Nephron (organoid): ENCODE data around the gene DNAH12.

Experiments
- H3K27ac Mint-ChIP-seq, 3 experiments: 2 replicates each; pipeline ENCODE4 v1.8.0; 2020; ENCODE audit warnings: mixed read lengths in 3 of 3, mild to moderate bottlenecking in 2 of 3, moderate library complexity in 1 of 3
- H3K27me3 Mint-ChIP-seq: 2 replicates; pipeline ENCODE4 v1.8.0; 2021; ENCODE audit warnings: low read depth, mild to moderate bottlenecking, moderate library complexity, mixed read lengths
- H3K36me3 Mint-ChIP-seq: 2 replicates; pipeline ENCODE4 v1.8.0; 2020; ENCODE audit warnings: low read depth, mixed read lengths
- H3K4me1 Mint-ChIP-seq: 2 replicates; pipeline ENCODE4 v1.8.0; 2020; ENCODE audit warnings: mixed read lengths
- H3K4me3 Mint-ChIP-seq, 3 experiments: 2 replicates each; pipeline ENCODE4 v1.8.0; 2020; ENCODE audit warnings: mild to moderate bottlenecking in 3 of 3, mixed read lengths in 3 of 3, moderate library complexity in 2 of 3
- H3K9me3 Mint-ChIP-seq: 2 replicates; pipeline ENCODE4 v1.8.0; 2020; ENCODE audit warnings: mixed read lengths
- CTCF ChIP-seq, 3 experiments: fragments of 200-600 bp; sonication (generic); IDR thresholded peaks; one replicate each; pipeline ENCODE4 v1.5.0; 2021; ENCODE audit warnings: antibody characterized with exemption in 3 of 3; ENCODE audit not compliant: unreplicated experiment in 3 of 3

Gene DNAH12

GRCh38 chr3:57292159-57292896 lies 251.8 kb downstream of the DNAH12 start, which contains the start of gene ASB14:
Gene ASB14, minus strand, starts transcription at chr3:57292685. Its CDS starts 652 bp downstream, at chr3:57292033.
- Mint-ChIP-seq H3K36me3 (no peaks in the 10 kb centered on the region), H3K4me3 (no peak within 1 kb of the TSS), H3K4me1 (peaks cover 10% of the 10 kb centered on the region), H3K9me3 (no peaks in the 10 kb centered on the region), H3K27me3 (peaks cover 3% of the 10 kb centered on the region), H3K27ac (no peak within 1 kb of the TSS)
- TF ChIP-seq CTCF (IDR thresholded peaks at IDR 0.05; ENCODE audit: unreplicated experiment in 3 of 3): no peak

GRCh38 chr3:57288403-57288802 lies 255.7 kb downstream of the DNAH12 start:
- Mint-ChIP-seq H3K9me3 (peaks cover 5% of the 10 kb centered on the region), H3K27me3 (peaks cover 3% of the 10 kb centered on the region), H3K36me3 (no peaks in the 10 kb centered on the region), H3K27ac (no peak overlapping the region), H3K4me3 (no peak overlapping the region), H3K4me1 (peaks cover 10% of the 10 kb centered on the region)
- no peak for TF ChIP-seq CTCF (IDR thresholded peaks at IDR 0.05; ENCODE audit: unreplicated experiment in 3 of 3)

DNA sequence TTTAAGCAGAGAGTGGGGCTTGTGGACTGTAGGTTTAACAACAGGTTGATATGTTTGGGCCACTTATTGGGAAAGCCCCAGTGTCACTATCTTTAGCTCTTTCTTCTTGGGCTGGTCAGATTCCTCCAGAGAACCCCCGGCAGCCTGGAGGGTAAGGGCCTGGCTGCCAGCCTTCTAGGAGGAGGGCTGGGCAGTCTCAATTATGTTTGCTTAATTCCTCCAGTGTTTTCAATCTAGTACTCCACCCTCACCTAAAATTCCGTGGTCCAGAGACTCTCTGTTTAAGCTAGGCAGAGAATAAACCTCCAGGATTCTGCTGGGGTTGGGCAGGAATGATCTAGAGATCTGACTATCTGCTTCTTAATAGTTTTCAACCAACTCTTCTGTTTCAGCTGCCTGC lies 256.9 kb downstream of the DNAH12 start:
- H3K36me3 Mint-ChIP-seq: no peaks in the 10 kb centered on the region
- TF ChIP-seq CTCF (IDR thresholded peaks at IDR 0.05; ENCODE audit: unreplicated experiment in 3 of 3): no peak
- H3K27ac Mint-ChIP-seq: no peak overlapping the region
- H3K4me3 Mint-ChIP-seq: no peak overlapping the region
- peaks cover 3% of the 10 kb centered on the region for H3K27me3 Mint-ChIP-seq
- peaks cover 6% of the 10 kb centered on the region for H3K4me1 Mint-ChIP-seq
- peaks cover 5% of the 10 kb centered on the region for H3K9me3 Mint-ChIP-seq

- Mint-ChIP-seq H3K27me3 (no peaks in the 10 kb centered on the region), H3K4me1 (no peaks in the 10 kb centered on the region), H3K27ac (no peak overlapping the region), H3K4me3 (no peak overlapping the region), H3K36me3 (peaks cover 4% of the 10 kb centered on the region), H3K9me3 (peaks cover 8% of the 10 kb centered on the region)
- no peak for TF ChIP-seq CTCF (IDR thresholded peaks at IDR 0.05; ENCODE audit: unreplicated experiment in 3 of 3)
These were observed 260.8 kb downstream of the DNAH12 start for GRCh38 chr3:57283334-57283733.

DNA sequence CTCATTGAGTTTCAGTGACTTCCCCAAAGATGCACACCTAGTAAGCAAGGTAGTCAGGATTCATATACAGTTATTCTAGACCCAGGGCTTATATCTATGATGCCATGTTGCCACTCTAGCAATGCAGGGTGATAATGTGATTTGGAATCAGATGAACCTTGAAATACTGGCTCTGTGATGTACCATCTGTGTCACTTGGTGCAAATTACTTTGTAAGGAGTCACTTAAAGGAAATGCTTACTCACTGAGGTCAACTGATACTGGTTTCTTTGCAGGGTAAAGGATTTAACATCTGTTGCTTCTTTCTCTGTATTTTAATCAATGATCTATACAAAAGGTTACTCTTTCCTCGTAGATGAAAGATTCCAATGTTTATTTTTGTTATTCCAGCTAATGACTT lies 262.4 kb downstream of the DNAH12 start:
- Mint-ChIP-seq H3K4me1 (no peaks in the 10 kb centered on the region), H3K27ac (no peak overlapping the region), H3K27me3 (no peaks in the 10 kb centered on the region), H3K36me3 (peaks cover 8% of the 10 kb centered on the region), H3K9me3 (peaks cover 7% of the 10 kb centered on the region), H3K4me3 (no peak overlapping the region)
- no peak for TF ChIP-seq CTCF (IDR thresholded peaks at IDR 0.05; ENCODE audit: unreplicated experiment in 3 of 3)

- H3K4me3 Mint-ChIP-seq: no peak overlapping the region
- H3K4me1 Mint-ChIP-seq: no peaks in the 10 kb centered on the region
- TF ChIP-seq CTCF (IDR thresholded peaks at IDR 0.05; ENCODE audit: unreplicated experiment in 3 of 3): no peak
- peaks cover 13% of the 10 kb centered on the region for H3K36me3 Mint-ChIP-seq
- peaks cover 3% of the 10 kb centered on the region for H3K9me3 Mint-ChIP-seq
- no peak overlapping the region for H3K27ac Mint-ChIP-seq
- no peaks in the 10 kb centered on the region for H3K27me3 Mint-ChIP-seq
These were observed 264.5 kb downstream of the DNAH12 start for GRCh38 chr3:57279685-57280084.
